ENCODE measurements around the gene BABAM2.

BABAM2 gene

GRCh38 chr2:28357948-28358667 lies 467.6 kb downstream of the BABAM2 start:
- TF ChIP-seq HDGF (IDR thresholded peaks at IDR 0.05; ENCODE audit: borderline replicate concordance) (no peak), LEF1 (IDR thresholded peaks at IDR 0.05; ENCODE audit: borderline replicate concordance) (no peak), BHLHE40 (IDR thresholded peaks at IDR 0.05; ENCODE audit: borderline replicate concordance) (no peak), PKNOX1 (IDR thresholded peaks at IDR 0.05) (no peak)
- CTCF ChIA-PET, result no interaction called here
- POLR2A ChIA-PET, result no interaction called here
- no peak for DNase-seq (ENCODE audit: extremely low spot score)

DNA sequence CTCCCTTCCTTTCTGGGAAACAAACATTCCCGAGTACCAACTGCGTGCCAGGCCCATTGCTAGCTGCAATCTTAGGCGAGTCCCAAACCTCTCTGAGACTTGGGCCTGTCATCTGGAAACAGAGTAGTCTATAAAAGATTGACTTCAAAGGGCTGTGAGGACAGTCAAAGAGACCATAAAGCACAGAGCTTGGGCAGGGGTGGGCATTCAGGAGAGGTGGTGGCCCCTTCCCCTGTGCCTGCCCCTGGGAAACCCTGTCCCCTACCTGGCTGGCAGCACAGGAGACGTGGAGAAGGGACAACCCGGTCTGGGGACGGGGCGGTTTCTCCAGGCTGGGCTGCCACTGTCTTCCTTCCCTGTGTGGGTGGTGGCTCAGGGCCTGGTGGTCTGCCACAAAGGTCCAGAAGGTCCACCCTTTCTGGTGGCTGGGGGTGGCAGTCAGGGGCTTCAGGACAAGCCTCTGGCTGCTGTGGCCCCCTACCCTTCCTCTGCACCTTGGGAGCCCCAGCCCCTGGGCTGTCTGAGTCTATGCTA lies 468.2 kb downstream of the BABAM2 start:
- CTCF ChIA-PET, result no interaction called here
- no peak for DNase-seq (ENCODE audit: extremely low spot score)
- POLR2A ChIA-PET, result no interaction called here
- TF ChIP-seq SUZ12 (IDR thresholded peaks at IDR 0.05) (no peak), ELF4 (IDR thresholded peaks at IDR 0.05) (no peak), HDGF (IDR thresholded peaks at IDR 0.05; ENCODE audit: borderline replicate concordance) (no peak), ARNT (IDR thresholded peaks at IDR 0.05) (no peak)

GRCh38 chr2:28359222-28360057 lies 468.9 kb downstream of the BABAM2 start:
- POLR2A ChIA-PET, result no interaction called here

DNA sequence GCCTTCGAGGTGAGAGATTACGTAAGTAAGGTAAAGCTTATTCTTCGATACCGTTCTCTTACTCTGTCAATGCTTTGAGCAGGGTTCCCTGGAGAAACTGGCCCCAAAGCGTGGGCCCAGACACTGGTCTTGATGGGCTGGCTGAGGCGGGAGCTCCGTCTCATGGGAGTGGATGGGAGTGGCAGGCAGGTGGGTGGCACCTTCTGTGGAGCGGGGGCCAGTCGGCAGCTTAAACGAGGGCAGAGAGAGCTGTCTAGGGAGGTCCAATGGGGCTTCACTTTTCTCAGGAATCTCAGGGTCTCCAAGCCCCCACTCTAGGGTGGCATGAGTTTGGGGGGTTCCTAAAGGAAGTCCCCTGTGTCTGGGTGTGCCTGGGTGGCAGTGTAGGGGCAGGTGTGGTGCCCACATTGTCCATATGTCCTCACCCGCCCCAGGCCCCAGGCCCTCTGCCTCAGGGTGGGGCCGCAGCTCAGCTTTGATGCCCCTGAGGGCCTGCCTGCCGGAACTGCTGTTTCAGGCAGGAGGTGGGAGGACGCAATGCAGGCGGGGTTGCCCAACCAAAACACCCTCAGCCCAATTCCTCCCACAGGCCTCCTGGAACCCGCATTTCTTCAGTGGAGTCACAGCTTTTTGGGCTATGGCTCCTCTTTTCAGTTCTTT lies 469.7 kb downstream of the BABAM2 start:
- TF ChIP-seq SP1 (IDR thresholded peaks at IDR 0.05) (no peak), NFRKB (IDR thresholded peaks at IDR 0.05) (no peak), PKNOX1 (IDR thresholded peaks at IDR 0.05) (no peak), SUZ12 (IDR thresholded peaks at IDR 0.05) (no peak), ARNT (IDR thresholded peaks at IDR 0.05) (no peak), LEF1 (IDR thresholded peaks at IDR 0.05; ENCODE audit: borderline replicate concordance) (no peak), ELF4 (IDR thresholded peaks at IDR 0.05) (no peak), HDGF (IDR thresholded peaks at IDR 0.05; ENCODE audit: borderline replicate concordance) (no peak), FOXK2 (IDR thresholded peaks at IDR 0.05) (no peak), CTBP1 (IDR thresholded peaks at IDR 0.05; ENCODE audit: borderline replicate concordance) (no peak), BHLHE40 (IDR thresholded peaks at IDR 0.05; ENCODE audit: borderline replicate concordance) (no peak), TARDBP (IDR thresholded peaks at IDR 0.05) (no peak), FOXM1 (IDR thresholded peaks at IDR 0.05; ENCODE audit: borderline replicate concordance) (no peak), L3MBTL2 (conservative IDR thresholded peaks at IDR 0.05) (no peak), FOXA1 (IDR thresholded peaks at IDR 0.05) (no peak), ZNF384 (IDR thresholded peaks at IDR 0.05) (no peak)
- CTCF ChIA-PET, result interaction anchor here (0.5 kb wide), 1 partner anchor 41 kb away, joined by 4 read pairs; no protein-coding TSS in a partner anchor
- POLR2A ChIA-PET, result no interaction called here
- DNase-seq (ENCODE audit: extremely low spot score), result no peak

More at GRCh38 chr2:28359222-28360057, 468.9 kb downstream of the BABAM2 start:
- DNase-seq (ENCODE audit: extremely low spot score), result no peak
- TF ChIP-seq L3MBTL2 (conservative IDR thresholded peaks at IDR 0.05) (no peak), SP1 (IDR thresholded peaks at IDR 0.05) (no peak), NFRKB (IDR thresholded peaks at IDR 0.05) (no peak), LEF1 (IDR thresholded peaks at IDR 0.05; ENCODE audit: borderline replicate concordance) (no peak), SUZ12 (IDR thresholded peaks at IDR 0.05) (no peak), HDGF (IDR thresholded peaks at IDR 0.05; ENCODE audit: borderline replicate concordance) (no peak), FOXA1 (IDR thresholded peaks at IDR 0.05) (no peak), ELF4 (IDR thresholded peaks at IDR 0.05) (no peak), BHLHE40 (IDR thresholded peaks at IDR 0.05; ENCODE audit: borderline replicate concordance) (no peak), FOXM1 (IDR thresholded peaks at IDR 0.05; ENCODE audit: borderline replicate concordance) (no peak), CTBP1 (IDR thresholded peaks at IDR 0.05; ENCODE audit: borderline replicate concordance) (no peak), ZNF384 (IDR thresholded peaks at IDR 0.05) (no peak), PKNOX1 (IDR thresholded peaks at IDR 0.05) (no peak), TARDBP (IDR thresholded peaks at IDR 0.05) (no peak), ARNT (IDR thresholded peaks at IDR 0.05) (no peak), FOXK2 (IDR thresholded peaks at IDR 0.05) (no peak)
- CTCF ChIA-PET, result no interaction called here

DNA sequence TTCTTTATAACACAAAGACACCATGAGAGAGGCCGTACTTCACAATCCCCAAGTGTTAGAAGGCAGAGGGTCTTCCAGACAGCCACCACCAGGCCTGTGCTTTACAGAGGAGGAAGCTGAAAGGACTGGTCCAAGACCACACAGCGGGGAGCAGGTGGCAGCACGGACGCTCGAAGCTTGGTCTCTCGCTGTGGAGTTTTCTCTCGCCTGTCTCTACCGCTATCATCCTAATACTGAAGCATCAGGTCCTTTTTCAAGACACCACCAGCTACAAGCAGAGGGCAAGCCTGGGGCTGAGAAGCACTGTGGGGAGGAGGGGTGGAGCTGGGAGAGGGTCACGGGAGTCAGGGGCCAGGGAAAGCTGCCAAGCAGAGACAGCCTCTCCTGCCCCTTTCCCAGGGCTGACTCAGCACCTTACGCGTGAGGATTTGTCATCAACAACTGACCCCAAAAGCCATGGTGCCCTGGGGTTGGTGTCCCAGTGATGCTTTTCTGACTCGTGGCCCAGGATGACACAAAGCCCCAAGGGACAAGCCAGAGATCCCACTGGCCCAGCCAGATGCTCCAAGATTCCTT lies 470.3 kb downstream of the BABAM2 start:
- ChIA-PET CTCF (interaction anchor here (0.5 kb wide), 1 partner anchor 40 kb away, joined by 4 read pairs; no protein-coding TSS in a partner anchor), POLR2A (no interaction called here)
- no peak for DNase-seq (ENCODE audit: extremely low spot score)
- no peak for TF ChIP-seq ZNF384 (IDR thresholded peaks at IDR 0.05)
- TF ChIP-seq TARDBP (IDR thresholded peaks at IDR 0.05), result no peak
- TF ChIP-seq FOXK2 (IDR thresholded peaks at IDR 0.05), result no peak
- TF ChIP-seq ELF4 (IDR thresholded peaks at IDR 0.05), result no peak
- no peak for TF ChIP-seq ARNT (IDR thresholded peaks at IDR 0.05)
- TF ChIP-seq PKNOX1 (IDR thresholded peaks at IDR 0.05), result no peak
- TF ChIP-seq L3MBTL2 (conservative IDR thresholded peaks at IDR 0.05), result no peak
- no peak for TF ChIP-seq LEF1 (IDR thresholded peaks at IDR 0.05; ENCODE audit: borderline replicate concordance)
- TF ChIP-seq SP1 (IDR thresholded peaks at IDR 0.05), result no peak
- no peak for TF ChIP-seq NFRKB (IDR thresholded peaks at IDR 0.05)
- TF ChIP-seq HDGF (IDR thresholded peaks at IDR 0.05; ENCODE audit: borderline replicate concordance), result no peak
- TF ChIP-seq BHLHE40 (IDR thresholded peaks at IDR 0.05; ENCODE audit: borderline replicate concordance), result no peak
- no peak for TF ChIP-seq CTBP1 (IDR thresholded peaks at IDR 0.05; ENCODE audit: borderline replicate concordance)
- TF ChIP-seq SUZ12 (IDR thresholded peaks at IDR 0.05), result no peak
- no peak for TF ChIP-seq FOXM1 (IDR thresholded peaks at IDR 0.05; ENCODE audit: borderline replicate concordance)
- no peak for TF ChIP-seq FOXA1 (IDR thresholded peaks at IDR 0.05)

Data from HEK293T (cell line).